HG03520 (cell line): Measurements from ENCODE around the gene MAN1C1.

Experiments
- ATAC-seq: cut with Tn5 transposase; IDR thresholded peaks from one replicate; pipeline ENCODE4 v1.9.1; 2021; ENCODE audit warnings: mild to moderate bottlenecking, moderate library complexity; ENCODE audit not compliant: unreplicated experiment

MAN1C1 gene

GRCh38 chr1:25825605-25826004 lies 209.0 kb downstream of the MAN1C1 start:
- no peak for ATAC-seq

GRCh38 chr1:25826571-25826970 lies 210.0 kb downstream of the MAN1C1 start:
- no peak for ATAC-seq

GRCh38 chr1:25828491-25828890 lies 211.9 kb downstream of the MAN1C1 start:
- no peak for ATAC-seq

- no peak for ATAC-seq
Observed at GRCh38 chr1:25829046-25829445, 212.5 kb downstream of the MAN1C1 start.

GRCh38 chr1:25831569-25832196 lies 215.1 kb downstream of the MAN1C1 start:
- ATAC-seq: no peak

- ATAC-seq: no peak
Observed at GRCh38 chr1:25832336-25833037, 215.9 kb downstream of the MAN1C1 start.

- ATAC-seq: no peak
Observed at GRCh38 chr1:25833158-25833557, 216.6 kb downstream of the MAN1C1 start.
